Thyroid gland (tissue), 4 donors: Measurements from ENCODE around the gene SORD.

Experiments used
- POLR2A ChIP-seq, 2 donors: fragments of 450-650 bp; IDR thresholded peaks; one replicate each; pipeline ENCODE4 v1.6.1; 2017; ENCODE audit warnings: antibody characterized with exemption in 2 of 2, mild to moderate bottlenecking in 2 of 2, moderate library complexity in 1 of 2
- TF ChIP-seq, protein P1 (sequence below), 6 experiments: fragments of 200-600 bp in 3 of 6; fragments of 450-650 bp in 3 of 6; sonication (generic) in 3 of 6; IDR thresholded peaks; one replicate each; pipeline ENCODE4 v1.5.1; 2016 to 2019; ENCODE audit warnings: antibody characterized with exemption in 6 of 6, mild to moderate bottlenecking in 2 of 6, inconsistent platforms in 1 of 6, moderate library complexity in 1 of 6

DNA sequence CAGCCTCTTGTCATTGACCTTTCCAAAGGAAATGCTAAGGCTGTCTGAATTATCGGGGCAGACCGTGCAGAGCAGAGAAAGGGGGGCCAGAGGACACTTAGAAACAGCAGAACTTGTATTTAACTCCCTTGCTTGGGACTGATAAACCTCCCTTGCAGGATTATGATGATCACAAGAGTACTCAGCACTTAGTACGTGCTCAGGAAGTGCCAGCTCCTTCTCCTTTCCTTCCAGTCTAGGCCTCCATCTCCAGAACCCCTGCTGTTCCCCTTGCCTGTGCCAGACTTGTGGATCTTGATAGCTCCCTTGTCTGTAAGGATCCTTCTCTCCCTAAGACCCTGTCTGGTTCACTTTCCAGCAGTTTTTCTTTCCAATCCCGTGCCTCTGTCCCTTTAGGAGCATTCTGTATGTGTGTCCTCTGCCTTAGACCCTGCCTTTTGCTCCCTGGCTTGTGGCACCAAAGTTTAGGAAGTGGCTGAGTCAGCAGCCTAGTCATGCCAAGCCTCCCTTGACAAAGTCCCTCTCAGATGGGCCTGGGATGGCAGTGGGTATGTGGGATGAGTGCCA is 747 bp downstream of the SORD start:
- TF ChIP-seq, protein P1, sequence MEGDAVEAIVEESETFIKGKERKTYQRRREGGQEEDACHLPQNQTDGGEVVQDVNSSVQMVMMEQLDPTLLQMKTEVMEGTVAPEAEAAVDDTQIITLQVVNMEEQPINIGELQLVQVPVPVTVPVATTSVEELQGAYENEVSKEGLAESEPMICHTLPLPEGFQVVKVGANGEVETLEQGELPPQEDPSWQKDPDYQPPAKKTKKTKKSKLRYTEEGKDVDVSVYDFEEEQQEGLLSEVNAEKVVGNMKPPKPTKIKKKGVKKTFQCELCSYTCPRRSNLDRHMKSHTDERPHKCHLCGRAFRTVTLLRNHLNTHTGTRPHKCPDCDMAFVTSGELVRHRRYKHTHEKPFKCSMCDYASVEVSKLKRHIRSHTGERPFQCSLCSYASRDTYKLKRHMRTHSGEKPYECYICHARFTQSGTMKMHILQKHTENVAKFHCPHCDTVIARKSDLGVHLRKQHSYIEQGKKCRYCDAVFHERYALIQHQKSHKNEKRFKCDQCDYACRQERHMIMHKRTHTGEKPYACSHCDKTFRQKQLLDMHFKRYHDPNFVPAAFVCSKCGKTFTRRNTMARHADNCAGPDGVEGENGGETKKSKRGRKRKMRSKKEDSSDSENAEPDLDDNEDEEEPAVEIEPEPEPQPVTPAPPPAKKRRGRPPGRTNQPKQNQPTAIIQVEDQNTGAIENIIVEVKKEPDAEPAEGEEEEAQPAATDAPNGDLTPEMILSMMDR (IDR thresholded peaks at IDR 0.05), result no peak
- no peak for TF ChIP-seq POLR2A (IDR thresholded peaks at IDR 0.05)
